GM19351 (cell line): Measurements from ENCODE around the gene ZNG1B.
"Not testable (repeated sequence)": the region's sequence is repeated elsewhere in the genome, so short reads cannot be mapped to it uniquely, and the experiment has no call there.

Experiments used
- ATAC-seq: cut with Tn5 transposase; IDR thresholded peaks from one replicate; pipeline ENCODE4 v1.9.1; 2021; ENCODE audit warnings: mild to moderate bottlenecking, moderate library complexity; ENCODE audit not compliant: unreplicated experiment

The ZNG1B gene

GRCh38 chr2:113542529-113542928 lies 105.0 kb downstream of the ZNG1B start:
- not testable (repeated sequence) for ATAC-seq
